ENCODE results near the gene MTMR4. TPM values are rescaled to one million over a fixed set of nuclear protein-coding genes. Genes with fewer than 3 reads are reported as not detected.
A peak's percentile ranks its signal among the peaks of the same experiment; 100 is the strongest.

The MTMR4 gene
- total RNA-seq, 2 experiments from 2014 or later = 73.3 to 82.1 TPM

DNA sequence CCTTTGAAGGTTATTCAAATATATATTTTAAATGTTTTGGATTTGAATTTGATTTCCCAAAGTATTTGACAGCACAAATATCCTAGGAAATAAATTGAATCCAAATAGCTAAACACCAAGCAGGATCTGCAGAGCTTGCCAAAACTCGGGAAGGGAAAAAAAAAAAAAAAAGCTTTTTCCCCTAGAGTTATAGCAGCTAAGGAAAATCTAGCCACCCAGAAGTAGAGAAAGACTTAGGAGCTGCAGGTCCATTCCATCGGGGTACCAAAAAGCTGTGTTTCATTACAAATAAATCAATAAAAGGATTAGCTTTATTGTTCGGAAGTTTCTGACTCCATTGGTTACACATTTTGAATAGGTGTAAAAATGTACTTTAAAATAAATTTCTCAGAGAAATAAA, 45.5 kb downstream of the MTMR4 start:
- intact Hi-C loops (cut with micrococcal nuclease) = no loop called here
- Mint-ChIP-seq H3K9me3 (no peaks in the 10 kb centered on the region), H3K36me3 (ENCODE audit: low read depth) (no peaks in the 10 kb centered on the region), H3K4me1 (ENCODE audit: low read depth) (peaks cover 6% of the 10 kb centered on the region), H3K4me3 (no peak overlapping the region), H3K27ac (no peak overlapping the region), H3K27me3 (no peaks in the 10 kb centered on the region)
- ChIA-PET CTCF (interaction anchor here (0.6 to 1.9 kb wide), 3 partner anchors 50 to 219 kb away, joined by 3 to 4 read pairs (median 3); no protein-coding TSS in a partner anchor), POLR2A (no interaction called here)
- DNase-seq (no peak), ATAC-seq (no peak)
- TF ChIP-seq, protein P1, sequence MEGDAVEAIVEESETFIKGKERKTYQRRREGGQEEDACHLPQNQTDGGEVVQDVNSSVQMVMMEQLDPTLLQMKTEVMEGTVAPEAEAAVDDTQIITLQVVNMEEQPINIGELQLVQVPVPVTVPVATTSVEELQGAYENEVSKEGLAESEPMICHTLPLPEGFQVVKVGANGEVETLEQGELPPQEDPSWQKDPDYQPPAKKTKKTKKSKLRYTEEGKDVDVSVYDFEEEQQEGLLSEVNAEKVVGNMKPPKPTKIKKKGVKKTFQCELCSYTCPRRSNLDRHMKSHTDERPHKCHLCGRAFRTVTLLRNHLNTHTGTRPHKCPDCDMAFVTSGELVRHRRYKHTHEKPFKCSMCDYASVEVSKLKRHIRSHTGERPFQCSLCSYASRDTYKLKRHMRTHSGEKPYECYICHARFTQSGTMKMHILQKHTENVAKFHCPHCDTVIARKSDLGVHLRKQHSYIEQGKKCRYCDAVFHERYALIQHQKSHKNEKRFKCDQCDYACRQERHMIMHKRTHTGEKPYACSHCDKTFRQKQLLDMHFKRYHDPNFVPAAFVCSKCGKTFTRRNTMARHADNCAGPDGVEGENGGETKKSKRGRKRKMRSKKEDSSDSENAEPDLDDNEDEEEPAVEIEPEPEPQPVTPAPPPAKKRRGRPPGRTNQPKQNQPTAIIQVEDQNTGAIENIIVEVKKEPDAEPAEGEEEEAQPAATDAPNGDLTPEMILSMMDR (IDR thresholded peaks at IDR 0.05) = no peak

DNA sequence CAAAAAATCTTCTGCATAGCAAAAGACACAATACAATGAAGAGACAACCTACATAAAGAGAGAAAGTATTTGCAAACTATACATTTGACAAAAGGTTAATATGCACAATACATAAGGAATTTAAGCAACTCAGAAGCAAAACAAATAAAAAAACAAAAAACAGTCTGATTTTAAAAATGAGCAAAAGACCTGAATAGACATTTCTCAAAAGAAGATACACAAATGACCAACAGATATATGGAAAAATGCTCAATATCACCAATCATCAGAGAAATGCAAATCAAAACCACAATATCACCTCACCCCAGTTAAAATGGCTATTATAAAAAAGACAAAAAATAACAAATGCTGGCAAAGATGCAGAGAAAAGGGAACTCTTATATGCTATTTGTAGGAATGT, 58.9 kb downstream of the MTMR4 start:
- H3K36me3 Mint-ChIP-seq (ENCODE audit: low read depth) = peaks cover 5% of the 10 kb centered on the region
- intact Hi-C loops (cut with micrococcal nuclease) = no loop called here
- H3K27ac Mint-ChIP-seq = no peak overlapping the region
- TF ChIP-seq, protein P1 (IDR thresholded peaks at IDR 0.05) = no peak
- ChIA-PET POLR2A (no interaction called here), CTCF (interaction anchor here (1.6 kb wide), 1 partner anchor 152 kb away, joined by 4 read pairs; no protein-coding TSS in a partner anchor)
- H3K4me1 Mint-ChIP-seq (ENCODE audit: low read depth) = no peaks in the 10 kb centered on the region
- no peak for ATAC-seq
- no peak for DNase-seq
- H3K27me3 Mint-ChIP-seq = no peaks in the 10 kb centered on the region
- no peak overlapping the region for H3K4me3 Mint-ChIP-seq
- H3K9me3 Mint-ChIP-seq = no peaks in the 10 kb centered on the region

DNA sequence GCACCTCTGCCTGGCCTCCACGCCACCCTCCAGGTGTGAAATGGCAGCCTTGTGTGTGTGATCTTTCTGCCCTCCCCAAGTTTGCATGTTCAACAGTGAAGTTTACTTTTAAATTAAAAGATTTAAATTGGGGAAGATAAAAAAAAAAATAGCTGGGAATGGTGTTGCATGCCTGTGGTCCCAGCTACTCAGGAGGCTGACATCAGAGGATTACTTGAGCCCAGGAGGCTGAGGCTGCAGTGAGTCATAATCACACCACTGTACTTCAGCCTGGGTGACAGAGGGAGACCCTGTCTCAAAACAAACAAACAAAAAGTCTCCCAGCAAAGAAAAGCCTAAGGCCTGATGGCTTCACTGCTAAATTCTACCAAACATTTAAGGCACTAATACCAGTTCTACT, 61.7 kb downstream of the MTMR4 start:
- DNase-seq = no peak
- TF ChIP-seq, protein P1 (IDR thresholded peaks at IDR 0.05) = no peak
- Mint-ChIP-seq H3K36me3 (ENCODE audit: low read depth) (peaks cover 5% of the 10 kb centered on the region), H3K4me1 (ENCODE audit: low read depth) (no peaks in the 10 kb centered on the region), H3K27me3 (no peaks in the 10 kb centered on the region), H3K9me3 (no peaks in the 10 kb centered on the region), H3K4me3 (no peak overlapping the region), H3K27ac (no peak overlapping the region)
- POLR2A ChIA-PET = no interaction called here
- intact Hi-C loops (cut with micrococcal nuclease) = no loop called here
- no peak for ATAC-seq
- CTCF ChIA-PET = interaction anchor here (1.4 kb wide), 1 partner anchor 135 kb away, joined by 6 read pairs; no protein-coding TSS in a partner anchor

DNA sequence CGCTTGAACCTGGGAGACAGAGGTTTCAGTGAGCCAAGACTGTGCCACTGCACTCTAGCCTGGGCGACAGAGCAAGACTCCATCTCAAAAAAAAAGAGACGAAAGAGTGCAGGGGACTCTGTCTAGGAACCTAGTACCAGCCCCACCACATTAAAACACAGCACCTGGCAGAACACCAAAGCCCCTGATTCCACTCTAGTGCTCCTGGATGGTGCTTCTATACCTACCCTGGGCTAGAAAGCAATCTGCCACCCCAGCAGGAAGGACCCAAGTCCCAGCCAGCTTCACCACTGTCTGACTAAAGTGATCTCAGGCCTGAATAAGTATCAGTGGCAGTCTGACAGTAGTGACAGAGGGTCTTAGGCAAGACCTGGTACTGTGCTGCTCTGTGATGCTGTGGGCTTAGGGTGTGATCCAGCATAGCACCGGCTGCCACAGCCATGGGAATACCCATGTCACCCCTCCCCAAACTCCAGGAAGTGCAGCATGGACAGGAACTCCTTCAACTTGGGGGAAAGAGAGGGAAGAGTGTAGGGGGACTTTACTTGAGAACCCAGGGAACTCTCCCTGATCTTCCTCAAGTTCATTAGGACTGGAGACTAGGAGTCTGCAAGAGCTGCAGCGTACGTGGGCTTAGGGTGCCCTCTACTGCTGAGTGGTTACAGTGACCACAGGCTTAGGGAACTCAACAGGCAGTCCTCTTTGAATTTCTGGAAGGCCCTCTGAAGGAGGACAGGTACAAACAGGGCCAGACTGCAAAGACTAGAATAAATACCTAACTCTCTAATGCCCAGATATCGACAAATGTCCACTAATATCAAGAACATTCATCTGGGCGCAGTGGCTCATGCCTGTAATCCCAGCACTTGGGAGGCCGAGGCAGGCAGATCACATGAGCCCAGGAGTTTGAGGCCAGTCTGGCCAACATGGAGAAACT, 67.1 kb downstream of the MTMR4 start:
- TF ChIP-seq, protein P1 (IDR thresholded peaks at IDR 0.05) = peak; percentile 68
- Mint-ChIP-seq H3K4me3 (no peak overlapping the region), H3K27ac (no peak overlapping the region), H3K4me1 (ENCODE audit: low read depth) (peaks cover 3% of the 10 kb centered on the region), H3K27me3 (no peaks in the 10 kb centered on the region), H3K36me3 (ENCODE audit: low read depth) (no peaks in the 10 kb centered on the region), H3K9me3 (no peaks in the 10 kb centered on the region)
- CTCF ChIA-PET = interaction anchor here (0.6 to 3.4 kb wide), 8 partner anchors 11 to 248 kb away, joined by 3 to 20 read pairs (median 4); no protein-coding TSS in a partner anchor
- ATAC-seq (peak; percentile 91), DNase-seq (peak; percentile 84)
- POLR2A ChIA-PET = interaction anchor here (1.0 to 1.2 kb wide), 2 partner anchors 127 to 129 kb away, joined by 3 to 4 read pairs; no protein-coding TSS in a partner anchor
- intact Hi-C loops (cut with micrococcal nuclease) = loop anchor here (5.0 kb wide), 2 partner anchors 130 to 145 kb away; no protein-coding TSS in a partner anchor

DNA sequence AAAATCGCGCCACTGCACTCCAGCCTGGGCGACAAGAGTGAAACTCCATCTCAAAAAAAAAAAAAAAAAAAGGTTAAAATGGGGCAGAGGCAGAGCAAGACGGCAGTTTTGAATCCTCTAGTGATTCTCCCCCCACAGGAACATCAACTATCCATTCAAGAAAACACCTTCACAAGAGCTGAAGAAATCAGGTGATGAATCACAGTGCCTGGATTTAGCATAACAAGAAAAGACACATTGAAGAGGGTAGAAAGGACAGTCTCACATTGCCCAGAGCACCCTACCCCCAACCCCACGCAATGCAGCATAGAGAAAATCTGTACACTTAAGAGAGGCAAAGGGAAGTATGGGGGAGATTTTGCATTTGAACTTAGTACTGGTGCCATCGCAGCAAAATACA, 68.4 kb downstream of the MTMR4 start:
- no peak for ATAC-seq
- TF ChIP-seq, protein P1 (IDR thresholded peaks at IDR 0.05) = no peak
- Mint-ChIP-seq H3K36me3 (ENCODE audit: low read depth) (no peaks in the 10 kb centered on the region), H3K4me3 (no peak overlapping the region), H3K4me1 (ENCODE audit: low read depth) (peaks cover 3% of the 10 kb centered on the region), H3K27ac (no peak overlapping the region), H3K27me3 (no peaks in the 10 kb centered on the region), H3K9me3 (no peaks in the 10 kb centered on the region)
- ChIA-PET POLR2A (interaction anchor here (0.7 kb wide), 1 partner anchor 55 kb away, joined by 3 read pairs; no protein-coding TSS in a partner anchor), CTCF (interaction anchor here (1.1 to 3.4 kb wide), 4 partner anchors 16 to 169 kb away, joined by 4 to 20 read pairs (median 4); no protein-coding TSS in a partner anchor)
- intact Hi-C loops (cut with micrococcal nuclease) = loop anchor here (5.0 kb wide), 2 partner anchors 129 to 144 kb away; no protein-coding TSS in a partner anchor
- DNase-seq = no peak
